Panc1 (cell line): Measurements from ENCODE around the gene HDAC1. TPM values are rescaled to one million over a fixed set of nuclear protein-coding genes. Genes with fewer than 3 reads are reported as not detected.

ENCODE experiments used
- ATAC-seq: fragments of 200-7000 bp; cut with Tn5 transposase; 2 replicates; pipeline ENCODE4 v1.9.1; 2020; ENCODE audit warnings: mild to moderate bottlenecking, moderate library complexity
- Bru-seq: library from RNA; stranded (reverse); fragments of 400-500 nt; gene quantifications from one replicate; lab custom pipeline; 2021; lab: Mats Ljungman, UMichigan
- BruChase-seq, 2 experiments: library from RNA; stranded (reverse); fragments of 400-500 nt; gene quantifications; one replicate each; lab custom pipeline; 2021; lab: Mats Ljungman, UMichigan
- BruUV-seq: library from RNA; stranded (reverse); fragments of 400-500 nt; replicated peaks from 2 replicates; lab custom pipeline; 2021; lab: Mats Ljungman, UMichigan
- CTCF ChIA-PET: fragments of 300-600 bp; sonication (Branson Sonifier 250); formaldehyde crosslinking; loops from one replicate; lab custom pipeline; 2022; ENCODE audit warnings: antibody characterized with exemption; lab: Charles Lee
- POLR2A ChIA-PET: fragments of 300-600 bp; sonication (Branson Sonifier 250); formaldehyde crosslinking; loops from one replicate; lab custom pipeline; 2022; ENCODE audit warnings: antibody characterized with exemption; lab: Charles Lee
- DNase-seq: peaks from one replicate; pipeline ENCODE4 v3.0.0-alpha.2; 2010; ENCODE audit warnings: low read depth, low spot score
- H3K27ac ChIP-seq: 2 replicates; pipeline ENCODE4 v1.5.1; 2011; ENCODE audit warnings: mild to moderate bottlenecking, low read length, inconsistent platforms
- H3K27me3 ChIP-seq: fragments of 200-500 bp; sonication (Bioruptor generic); 2 replicates; pipeline ENCODE4 v1.6.0; 2014; ENCODE audit warnings: low read length, inconsistent platforms; ENCODE audit not compliant: control insufficient read depth, insufficient read depth
- H3K36me3 ChIP-seq: fragments of 200-500 bp; sonication (Bioruptor generic); 2 replicates; pipeline ENCODE4 v1.5.1; 2014; ENCODE audit warnings: inconsistent platforms, mild to moderate bottlenecking, low read length, moderate library complexity; ENCODE audit not compliant: control insufficient read depth, insufficient read depth
- H3K4me1 ChIP-seq: 2 replicates; pipeline ENCODE4 v1.5.1; 2011; ENCODE audit warnings: inconsistent platforms, mild to moderate bottlenecking, low read length, moderate library complexity; ENCODE audit not compliant: control insufficient read depth, insufficient read depth
- H3K4me3 ChIP-seq, 2 experiments: 2 replicates each; pipeline ENCODE4 v1.5.1; 2011 to 2012; ENCODE audit warnings: low read depth in 2 of 2, low read length in 2 of 2, mild to moderate bottlenecking in 2 of 2, inconsistent platforms in 1 of 2, moderate library complexity in 1 of 2
- H3K9me3 ChIP-seq: fragments of 200-500 bp; sonication (Bioruptor generic); 2 replicates; pipeline ENCODE4 v1.5.1; 2014; ENCODE audit warnings: low read depth, mild to moderate bottlenecking, inconsistent platforms, low read length, moderate library complexity; ENCODE audit not compliant: control insufficient read depth, insufficient read depth
- POLR2AphosphoS5 ChIP-seq: IDR thresholded peaks from 2 replicates; pipeline ENCODE4 v1.6.1; 2012; ENCODE audit warnings: mild to moderate bottlenecking, low read depth, low read length, moderate library complexity
- SIN3A ChIP-seq: IDR thresholded peaks from 2 replicates; pipeline ENCODE4 v1.6.1; 2012; ENCODE audit warnings: low read depth, mild to moderate bottlenecking, low read length, moderate library complexity, borderline replicate concordance; ENCODE audit not compliant: insufficient read depth
- TCF7L2 ChIP-seq: IDR thresholded peaks from 2 replicates; pipeline ENCODE4 v1.6.1; 2011; ENCODE audit warnings: mild to moderate bottlenecking, low read depth, low read length, inconsistent platforms
- in situ Hi-C: cut with HindIII; loops from 2 replicates; pipeline ENCODE4 v1.10.0; 2016; ENCODE audit warnings: low sequenced_read_pairs, low pct_unique_long_range_greater_than_20kb
- intact Hi-C: fragments of 100-400 bp; cut with micrococcal nuclease; formaldehyde crosslinking; loops from one replicate; pipeline ENCODE4 v1.10.0; 2022; ENCODE audit not compliant: unreplicated experiment
- long read RNA-seq: library from polyadenylated mRNA; unstranded; transcript quantifications from one replicate; pipeline ENCODE4 v2.0.0, GENCODE V29; 2021; ENCODE audit not compliant: unreplicated experiment
- polyA plus RNA-seq: library from polyadenylated mRNA; unstranded; fragments of >200 nt; gene quantifications from one replicate; pipeline ENCODE4 v1.2.1, GENCODE V29; 2012; ENCODE audit warnings: missing spikeins; ENCODE audit not compliant: insufficient read length
- total RNA-seq: library from RNA; stranded (reverse); gene quantifications from one replicate; pipeline ENCODE4 v1.2.1, GENCODE V29; 2021; ENCODE audit not compliant: unreplicated experiment
- TF ChIP-seq, protein P1 (sequence below), 2 experiments: IDR thresholded peaks; 2 replicates each; pipeline ENCODE4 v1.6.1; 2011 to 2012; ENCODE audit warnings: low read depth in 2 of 2, control low read depth in 1 of 2, low read length in 1 of 2, mild to moderate bottlenecking in 1 of 2, moderate library complexity in 1 of 2; ENCODE audit not compliant: insufficient read depth in 1 of 2

The HDAC1 gene
- 256 TPM for total RNA-seq
- polyA plus RNA-seq = 290 TPM
- percentile 78 among the genes with signal in this experiment for Bru-seq, nascent RNA
- BruChase-seq, experiment 1, labeled RNA remaining after a 2-hour chase = percentile 89 among the genes with signal in this experiment
- BruChase-seq, experiment 2, labeled RNA remaining after a 6-hour chase = percentile 89 among the genes with signal in this experiment
- long read RNA-seq, transcript HDAC1-201 (14 exons, 2,124 nt) = major isoform, 574 of 794 reads
- long read RNA-seq, transcript HDAC1-206 (7 exons, 2,409 nt) = minor isoform, 5 of 794 reads
- long read RNA-seq, partial matches to known transcripts = 128 of 794 reads
- long read RNA-seq, other reads (novel, unspliced or antisense) = 87 of 794 reads

DNA sequence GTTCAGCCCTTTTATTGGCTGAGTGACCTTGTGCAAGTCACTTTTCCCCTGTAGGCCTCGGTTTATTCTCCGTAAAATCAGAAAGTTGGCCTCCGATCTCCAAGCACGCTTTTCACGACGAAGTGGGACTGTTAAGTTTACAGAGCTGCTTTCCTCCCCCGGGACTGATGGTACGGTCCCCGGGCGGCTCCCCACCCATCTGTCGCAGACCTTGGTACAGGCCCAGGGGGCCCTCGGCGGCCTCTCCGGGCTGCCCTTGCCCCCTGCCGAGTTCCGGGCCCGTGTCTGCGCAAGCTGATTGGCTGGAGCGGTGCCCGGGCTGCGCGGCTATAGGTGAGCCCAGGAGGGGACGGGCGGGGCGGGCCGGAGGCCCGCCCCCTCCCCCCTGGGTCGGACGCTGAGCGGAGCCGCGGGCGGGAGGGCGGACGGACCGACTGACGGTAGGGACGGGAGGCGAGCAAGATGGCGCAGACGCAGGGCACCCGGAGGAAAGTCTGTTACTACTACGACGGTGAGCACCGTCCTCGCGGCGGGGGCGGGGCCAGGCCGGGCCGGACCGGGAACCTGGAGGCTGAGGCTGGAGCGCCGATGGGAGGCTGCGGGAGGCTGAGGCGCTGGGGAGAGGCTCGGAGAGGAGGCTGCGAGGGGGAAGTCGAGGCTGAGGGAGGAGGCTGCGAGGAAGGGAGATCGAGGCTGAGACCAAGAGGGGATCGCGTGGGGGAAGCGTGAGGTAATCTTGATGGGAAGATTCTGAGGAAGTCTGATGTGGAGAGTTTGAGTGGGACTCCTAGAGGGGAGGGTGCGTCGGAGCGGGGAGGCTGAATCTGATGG is at the start of gene HDAC1:
TSS of gene HDAC1 (plus strand) at position 376 of the 831 bp plus-strand sequence. CDS start at position 463, 87 bp downstream.
- no TSS peak for BruUV-seq
- ChIA-PET CTCF (interaction anchor here (0.8 kb wide), 1 partner anchor 61 kb away, joined by 4 read pairs; no protein-coding TSS in a partner anchor), POLR2A (interaction anchor here (0.5 to 0.7 kb wide), 5 partner anchors 9 to 164 kb away, joined by 3 to 9 read pairs (median 4); no protein-coding TSS in a partner anchor)
- Histone ChIP-seq H3K4me3 (peak within 1 kb of the TSS; percentile 83 to 89), H3K4me1 (peaks cover 10% of the 10 kb centered on the region; the same call in 1 of the 2 replicates), H3K27ac (peak within 1 kb of the TSS; percentile 99), H3K27me3 (no peaks in the 10 kb centered on the region), H3K36me3 (peaks cover 3% of the 10 kb centered on the region; the same call in 1 of the 2 replicates), H3K9me3 (no peaks in the 10 kb centered on the region)
- TF ChIP-seq TCF7L2 (peak; percentile 45; the same call in 1 of the 2 replicates), SIN3A (0 out of 2 replicates have a peak, but pooled peaks have one; percentile 39), POLR2AphosphoS5 (peak; percentile 56)
- TF ChIP-seq, protein P1, sequence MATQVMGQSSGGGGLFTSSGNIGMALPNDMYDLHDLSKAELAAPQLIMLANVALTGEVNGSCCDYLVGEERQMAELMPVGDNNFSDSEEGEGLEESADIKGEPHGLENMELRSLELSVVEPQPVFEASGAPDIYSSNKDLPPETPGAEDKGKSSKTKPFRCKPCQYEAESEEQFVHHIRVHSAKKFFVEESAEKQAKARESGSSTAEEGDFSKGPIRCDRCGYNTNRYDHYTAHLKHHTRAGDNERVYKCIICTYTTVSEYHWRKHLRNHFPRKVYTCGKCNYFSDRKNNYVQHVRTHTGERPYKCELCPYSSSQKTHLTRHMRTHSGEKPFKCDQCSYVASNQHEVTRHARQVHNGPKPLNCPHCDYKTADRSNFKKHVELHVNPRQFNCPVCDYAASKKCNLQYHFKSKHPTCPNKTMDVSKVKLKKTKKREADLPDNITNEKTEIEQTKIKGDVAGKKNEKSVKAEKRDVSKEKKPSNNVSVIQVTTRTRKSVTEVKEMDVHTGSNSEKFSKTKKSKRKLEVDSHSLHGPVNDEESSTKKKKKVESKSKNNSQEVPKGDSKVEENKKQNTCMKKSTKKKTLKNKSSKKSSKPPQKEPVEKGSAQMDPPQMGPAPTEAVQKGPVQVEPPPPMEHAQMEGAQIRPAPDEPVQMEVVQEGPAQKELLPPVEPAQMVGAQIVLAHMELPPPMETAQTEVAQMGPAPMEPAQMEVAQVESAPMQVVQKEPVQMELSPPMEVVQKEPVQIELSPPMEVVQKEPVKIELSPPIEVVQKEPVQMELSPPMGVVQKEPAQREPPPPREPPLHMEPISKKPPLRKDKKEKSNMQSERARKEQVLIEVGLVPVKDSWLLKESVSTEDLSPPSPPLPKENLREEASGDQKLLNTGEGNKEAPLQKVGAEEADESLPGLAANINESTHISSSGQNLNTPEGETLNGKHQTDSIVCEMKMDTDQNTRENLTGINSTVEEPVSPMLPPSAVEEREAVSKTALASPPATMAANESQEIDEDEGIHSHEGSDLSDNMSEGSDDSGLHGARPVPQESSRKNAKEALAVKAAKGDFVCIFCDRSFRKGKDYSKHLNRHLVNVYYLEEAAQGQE (IDR thresholded peaks at IDR 0.05; ENCODE audit: insufficient read depth in 1 of 2, low read depth in 2 of 2, low read length in 1 of 2) = no peak
- in situ Hi-C loops (no loop called here), intact Hi-C loops (no loop called here)
- DNase-seq (peak; percentile 80), ATAC-seq (peak; percentile 99)

- DNase-seq (no peak), ATAC-seq (peak; percentile 12)
- H3K4me3 ChIP-seq = no peak overlapping the region
- ChIA-PET POLR2A (interaction anchor here (0.6 kb wide), 1 partner anchor 16 kb away, joined by 6 read pairs; no protein-coding TSS in a partner anchor), CTCF (interaction anchor here (1.0 kb wide), 1 partner anchor 27 kb away, joined by 3 read pairs; no protein-coding TSS in a partner anchor)
- H3K9me3 ChIP-seq = no peaks in the 10 kb centered on the region
- BruUV-seq = TSS peak; percentile 89
- H3K27ac ChIP-seq = peak overlapping the region; percentile 57
- peaks cover 12% of the 10 kb centered on the region for H3K4me1 ChIP-seq
- intact Hi-C loops (no loop called here), in situ Hi-C loops (no loop called here)
- TF ChIP-seq, protein P1 (IDR thresholded peaks at IDR 0.05; ENCODE audit: insufficient read depth in 1 of 2, low read depth in 2 of 2, low read length in 1 of 2) = no peak
- TF ChIP-seq TCF7L2 (no peak), POLR2AphosphoS5 (peak; percentile 38; the same call in 1 of the 2 replicates), SIN3A (no peak)
- no peaks in the 10 kb centered on the region for H3K27me3 ChIP-seq
- H3K36me3 ChIP-seq = no peaks in the 10 kb centered on the region
These were observed 49.5 kb upstream of the HDAC1 start for GRCh38 chr1:32242341-32242851.
